Endodermal cell (in vitro differentiated cells): ENCODE data around the gene SMAD2. TPM values are rescaled to one million over a fixed set of nuclear protein-coding genes. Genes with fewer than 3 reads are reported as not detected.

Experiments
- DNase-seq: peaks from one replicate; pipeline ENCODE4 v3.0.0-alpha.2; 2017
- H3K27ac ChIP-seq: 2 replicates; pipeline ENCODE4 v1.5.1; 2013; ENCODE audit warnings: mild to moderate bottlenecking, low read depth, low read length, moderate library complexity
- H3K27me3 ChIP-seq: 2 replicates; pipeline ENCODE4 v1.6.1; 2013; ENCODE audit warnings: mild to moderate bottlenecking, low read length, moderate library complexity; ENCODE audit not compliant: insufficient read depth, control insufficient read depth, poor library complexity, severe bottlenecking
- H3K36me3 ChIP-seq: 2 replicates; pipeline ENCODE4 v1.7.0; 2013; ENCODE audit warnings: mild to moderate bottlenecking, low read length, moderate library complexity; ENCODE audit not compliant: control insufficient read depth, insufficient read depth
- H3K4me1 ChIP-seq: one replicate; pipeline ENCODE4 v1.7.0; 2013; ENCODE audit warnings: low read length; ENCODE audit not compliant: control insufficient read depth, insufficient read depth
- H3K4me3 ChIP-seq: 2 replicates; pipeline ENCODE4 v1.5.1; 2013; ENCODE audit warnings: mild to moderate bottlenecking, low read length, moderate library complexity
- H3K9ac ChIP-seq: 2 replicates; pipeline ENCODE4 v1.6.1; 2013; ENCODE audit warnings: mild to moderate bottlenecking, low read length, moderate library complexity; ENCODE audit not compliant: poor library complexity, severe bottlenecking; ENCODE audit errors: extremely low read depth
- H3K9me3 ChIP-seq: 2 replicates; pipeline ENCODE4 v1.6.1; 2013; ENCODE audit warnings: mild to moderate bottlenecking, low read length, moderate library complexity; ENCODE audit not compliant: control insufficient read depth
- H3K27ac Mint-ChIP-seq: 2 replicates; pipeline ENCODE4 v1.8.0; 2020; ENCODE audit warnings: mixed read lengths
- H3K27me3 Mint-ChIP-seq: 2 replicates; pipeline ENCODE4 v1.8.0; 2021; ENCODE audit warnings: mild to moderate bottlenecking, mixed read lengths; ENCODE audit not compliant: insufficient read depth
- H3K36me3 Mint-ChIP-seq: 2 replicates; pipeline ENCODE4 v1.8.0; 2020; ENCODE audit warnings: low read depth, mixed read lengths
- H3K4me1 Mint-ChIP-seq: 2 replicates; pipeline ENCODE4 v1.8.0; 2020; ENCODE audit warnings: mixed read lengths
- H3K4me3 Mint-ChIP-seq: 2 replicates; pipeline ENCODE4 v1.8.0; 2020; ENCODE audit warnings: mild to moderate bottlenecking, moderate library complexity, mixed read lengths
- H3K9me3 Mint-ChIP-seq: 2 replicates; pipeline ENCODE4 v1.8.0; 2020; ENCODE audit warnings: mild to moderate bottlenecking, mixed read lengths
- CTCF ChIP-seq: fragments of 200-600 bp; sonication (generic); conservative IDR thresholded peaks from 2 replicates; pipeline ENCODE4 v1.5.0; 2021; ENCODE audit warnings: antibody characterized with exemption, mild to moderate bottlenecking
- WGBS, 2 experiments: methylation state at CpG; one replicate each; pipeline versions ENCODE4 v1.1.5 to v1.1.7; 2013; ENCODE audit warnings: missing lambda C conversion rate in 2 of 2, mixed read lengths in 1 of 2; ENCODE audit not compliant: insufficient coverage in 1 of 2, insufficient read length in 1 of 2; 5-methylcytosine and 5-hydroxymethylcytosine counted together
- total RNA-seq, 2 donors: library from RNA; stranded (reverse); fragmentation: NEBNext Ultra II Directional in 1 of 2; extraction: Animal tissue kit (Norgen Biotek cat#: 25700) in 1 of 2; gene quantifications; 2 replicates in 1 of 2; 3 replicates in 1 of 2; pipeline ENCODE4 v1.2.1, GENCODE V29; 2021

The SMAD2 gene
- total RNA-seq, 2 donors from 2014 or later, result 156 to 189 TPM

GRCh38 chr18:47842836-47843235 lies 87.6 kb downstream of the SMAD2 start:
- H3K9me3 Mint-ChIP-seq, result no peaks in the 10 kb centered on the region
- WGBS, 2 experiments, result 95 to 100% methylated on average over 1 of the region's 1 CpG
- H3K27me3 Mint-ChIP-seq, result no peaks in the 10 kb centered on the region
- H3K4me3 Mint-ChIP-seq, result no peak overlapping the region
- H3K4me1 Mint-ChIP-seq, result no peaks in the 10 kb centered on the region
- no peaks in the 10 kb centered on the region for H3K9me3 ChIP-seq
- DNase-seq, result no peak
- no peak overlapping the region for H3K4me3 ChIP-seq
- H3K4me1 ChIP-seq, result no peaks in the 10 kb centered on the region
- peaks cover 88% of the 10 kb centered on the region for H3K36me3 Mint-ChIP-seq
- H3K27ac Mint-ChIP-seq, result no peak overlapping the region
- no peak overlapping the region for H3K27ac ChIP-seq
- no peak for TF ChIP-seq CTCF
- H3K27me3 ChIP-seq, result no peaks in the 10 kb centered on the region
- peaks cover 100% of the 10 kb centered on the region for H3K36me3 ChIP-seq
- H3K9ac ChIP-seq, result no peak overlapping the region

GRCh38 chr18:47838396-47838795 lies 92.1 kb downstream of the SMAD2 start:
- Histone ChIP-seq H3K4me1 (no peaks in the 10 kb centered on the region), H3K36me3 (peaks cover 99% of the 10 kb centered on the region), H3K27ac (no peak overlapping the region), H3K4me3 (no peak overlapping the region), H3K27me3 (no peaks in the 10 kb centered on the region), H3K9me3 (peaks cover under 1% of the 10 kb centered on the region), H3K9ac (no peak overlapping the region)
- no peak overlapping the region for H3K27ac Mint-ChIP-seq
- no peak for DNase-seq
- TF ChIP-seq CTCF, result no peak
- H3K4me3 Mint-ChIP-seq, result no peak overlapping the region
- no peaks in the 10 kb centered on the region for H3K9me3 Mint-ChIP-seq
- H3K27me3 Mint-ChIP-seq, result no peaks in the 10 kb centered on the region
- WGBS, 2 experiments, result 94 to 99% methylated on average over 3 of the region's 4 CpGs
- peaks cover 85% of the 10 kb centered on the region for H3K36me3 Mint-ChIP-seq
- H3K4me1 Mint-ChIP-seq, result no peaks in the 10 kb centered on the region

DNA sequence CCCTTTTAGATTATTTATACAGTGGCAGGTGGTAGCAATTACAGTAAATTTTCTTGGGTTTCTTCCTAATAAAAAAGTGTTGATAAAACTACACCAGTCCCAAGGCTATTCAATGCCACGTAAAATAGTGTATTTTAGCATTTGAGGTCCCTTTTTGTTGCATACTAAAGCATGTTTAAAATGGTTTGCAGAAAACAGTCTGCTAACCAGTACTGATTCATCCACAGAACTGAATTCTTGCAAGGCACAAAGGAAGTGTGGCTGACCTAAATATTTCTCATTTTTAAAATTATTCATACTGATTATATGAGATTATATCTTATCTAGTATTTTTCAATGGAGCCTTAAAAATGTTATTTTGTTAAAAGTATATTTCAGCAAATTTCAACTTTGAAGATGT lies 98.1 kb downstream of the SMAD2 start:
- Histone ChIP-seq H3K27me3 (no peaks in the 10 kb centered on the region), H3K27ac (no peak overlapping the region), H3K36me3 (peaks cover 85% of the 10 kb centered on the region), H3K4me1 (no peaks in the 10 kb centered on the region), H3K9ac (no peak overlapping the region), H3K4me3 (no peak overlapping the region), H3K9me3 (peaks cover 40% of the 10 kb centered on the region)
- 100% methylated on average over 1 of the region's 1 CpG for WGBS, 2 experiments
- Mint-ChIP-seq H3K36me3 (peaks cover 76% of the 10 kb centered on the region), H3K27ac (no peak overlapping the region), H3K4me3 (no peak overlapping the region), H3K9me3 (peaks cover 16% of the 10 kb centered on the region), H3K4me1 (no peaks in the 10 kb centered on the region), H3K27me3 (no peaks in the 10 kb centered on the region)
- TF ChIP-seq CTCF, result no peak
- DNase-seq, result no peak
